Breast epithelium (tissue), 4 donors: ENCODE data around the gene TLCD1. TPM values are rescaled to one million over a fixed set of nuclear protein-coding genes. Genes with fewer than 3 reads are reported as not detected.
A peak's percentile ranks its signal among the peaks of the same experiment; 100 is the strongest.

ENCODE experiments used
- DNase-seq, 2 donors: peaks; one replicate each; pipeline ENCODE4 v3.0.0-alpha.2; 2019; ENCODE audit warnings: low spot score in 2 of 2
- H3K27ac ChIP-seq, 2 donors: fragments of 200-600 bp; sonication (generic) in 1 of 2; one replicate each; pipeline ENCODE4 v1.5.1; 2016 to 2019; ENCODE audit warnings: mild to moderate bottlenecking in 1 of 2
- H3K27me3 ChIP-seq, 2 donors: fragments of 200-600 bp; sonication (generic) in 1 of 2; one replicate each; pipeline versions ENCODE4 v1.5.1 to v1.6.0; 2017 to 2019; ENCODE audit warnings: control low read depth in 1 of 2, mild to moderate bottlenecking in 1 of 2
- H3K36me3 ChIP-seq: fragments of 200-600 bp; one replicate; pipeline ENCODE4 v1.5.1; 2019
- H3K4me1 ChIP-seq, 2 donors: fragments of 200-600 bp; sonication (generic); one replicate each; pipeline ENCODE4 v1.5.1; 2016 to 2019; ENCODE audit warnings: control low read depth in 1 of 2
- H3K4me3 ChIP-seq, 3 donors: fragments of 200-600 bp; sonication (generic); 1 replicate in 2 of 3; 2 replicates in 1 of 3; pipeline ENCODE4 v1.5.1; 2016 to 2019; ENCODE audit warnings: mild to moderate bottlenecking in 3 of 3, moderate library complexity in 2 of 3
- H3K9me3 ChIP-seq, 2 donors: fragments of 200-600 bp; sonication (generic) in 1 of 2; one replicate each; pipeline ENCODE4 v1.5.1; 2016 to 2019; ENCODE audit warnings: control low read depth in 1 of 2
- CTCF ChIP-seq, 3 donors: fragments of 450-650 bp; IDR thresholded peaks; one replicate each; pipeline ENCODE4 v1.5.1; 2016 to 2017; ENCODE audit warnings: antibody characterized with exemption in 3 of 3, mild to moderate bottlenecking in 3 of 3, moderate library complexity in 3 of 3
- POLR2A ChIP-seq: fragments of 450-650 bp; IDR thresholded peaks from one replicate; pipeline ENCODE4 v1.6.1; 2016; ENCODE audit warnings: antibody characterized with exemption, mild to moderate bottlenecking, moderate library complexity
- POLR2AphosphoS5 ChIP-seq, 3 donors: sonication (generic); formaldehyde crosslinking; IDR thresholded peaks; one replicate each; pipeline ENCODE4 v1.6.1; 2017; ENCODE audit warnings: antibody characterized with exemption in 3 of 3
- intact Hi-C: fragments of 100-400 bp; cut with DNase I; formaldehyde crosslinking; loops from one replicate; pipeline ENCODE4 v1.15.1; 2023; ENCODE audit warnings: low total_unique reads
- total RNA-seq, 3 donors: library from RNA; depleted of rRNA; stranded (reverse); fragments of >200 nt; gene quantifications; one replicate each; pipeline ENCODE4 v1.1.0, GENCODE V29; 2016

The TLCD1 gene
- total RNA-seq, 3 donors from 2014 or later, result 2.4 to 8.3 (median 3.9) TPM

- H3K4me1 ChIP-seq, result peaks cover 16 to 27% of the 10 kb centered on the region in 2 donors
- no peaks in the 10 kb centered on the region for H3K27me3 ChIP-seq
- no peak for TF ChIP-seq POLR2AphosphoS5 (IDR thresholded peaks at IDR 0.05)
- no peak for DNase-seq
- H3K9me3 ChIP-seq, result no peaks in the 10 kb centered on the region
- H3K4me3 ChIP-seq, result peak overlapping the region in 1 of 3 donors; percentile 2
- H3K36me3 ChIP-seq, result no peaks in the 10 kb centered on the region
- H3K27ac ChIP-seq, result peak overlapping the region; percentile 78 to 100
- intact Hi-C loops, result loop anchor here (10.0 kb wide), 1 partner anchor 155 kb away; the partner anchor contains the start of gene DHRS13
Observed at GRCh38 chr17:28749516-28750177, 23.6 kb upstream of the TLCD1 start.

GRCh38 chr17:28748852-28749515, 23.0 kb upstream of the TLCD1 start:
- H3K36me3 ChIP-seq, result no peaks in the 10 kb centered on the region
- peak overlapping the region in 1 of 3 donors; percentile 2 for H3K4me3 ChIP-seq
- TF ChIP-seq POLR2A (no peak), CTCF (IDR thresholded peaks at IDR 0.05) (no peak), POLR2AphosphoS5 (IDR thresholded peaks at IDR 0.05) (no peak)
- peaks cover 16 to 27% of the 10 kb centered on the region in 2 donors for H3K4me1 ChIP-seq
- no peaks in the 10 kb centered on the region for H3K9me3 ChIP-seq
- H3K27me3 ChIP-seq, result no peaks in the 10 kb centered on the region
- intact Hi-C loops, result loop anchor here (10.0 kb wide), 1 partner anchor 156 kb away; the partner anchor contains the start of gene DHRS13
- H3K27ac ChIP-seq, result peak overlapping the region; percentile 78 to 100
- DNase-seq, result no peak

- H3K4me1 ChIP-seq, result peaks cover 16 to 27% of the 10 kb centered on the region in 2 donors
- DNase-seq, result no peak
- no peaks in the 10 kb centered on the region for H3K27me3 ChIP-seq
- TF ChIP-seq CTCF (IDR thresholded peaks at IDR 0.05) (no peak), POLR2AphosphoS5 (IDR thresholded peaks at IDR 0.05) (no peak), POLR2A (no peak)
- no peaks in the 10 kb centered on the region for H3K36me3 ChIP-seq
- H3K27ac ChIP-seq, result peak overlapping the region; percentile 78 to 100
- intact Hi-C loops, result loop anchor here (10.0 kb wide), 1 partner anchor 157 kb away; the partner anchor contains the start of gene DHRS13
- H3K9me3 ChIP-seq, result no peaks in the 10 kb centered on the region
- peak overlapping the region in 2 of 3 donors; percentile 14 to 99 for H3K4me3 ChIP-seq
Observed at GRCh38 chr17:28747801-28748750, 22.0 kb upstream of the TLCD1 start.

DNA sequence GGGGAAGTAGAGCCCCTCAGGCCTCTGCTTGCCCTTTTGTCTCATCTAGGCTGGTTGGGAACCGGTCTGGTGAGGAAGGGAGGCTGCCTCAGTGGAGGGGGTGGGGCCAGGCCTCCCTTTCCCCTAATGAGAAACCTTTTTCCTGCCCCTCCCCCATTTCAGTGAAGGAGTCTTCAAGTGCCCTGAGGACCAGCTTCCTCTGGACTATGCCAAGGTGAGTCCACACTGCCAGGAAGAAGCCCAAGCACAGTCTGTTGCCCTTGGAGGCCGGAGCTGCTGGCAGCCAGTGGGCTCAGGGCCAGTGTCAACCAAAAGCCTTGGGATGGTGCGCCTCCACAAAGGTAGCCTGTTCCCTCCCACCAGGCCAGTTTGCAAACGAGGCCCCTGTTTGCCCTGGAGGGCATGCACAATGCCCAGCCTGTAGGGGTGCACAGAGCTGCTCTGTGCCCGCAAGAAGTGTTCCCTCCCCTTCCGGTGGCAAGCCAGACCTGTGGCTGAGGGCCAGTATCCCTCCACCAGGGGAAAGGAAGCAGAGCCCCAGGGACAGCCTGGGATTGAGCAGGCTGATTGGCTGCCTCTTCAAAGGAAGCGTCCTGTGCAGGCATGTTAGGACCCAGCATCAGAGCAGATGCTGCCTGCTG, 21.1 kb upstream of the TLCD1 start:
- intact Hi-C loops, result loop anchor here (10.0 kb wide), 1 partner anchor 158 kb away; the partner anchor contains the start of gene DHRS13
- H3K4me3 ChIP-seq, result peak overlapping the region in 2 of 3 donors; percentile 90 to 99
- peak; percentile 37 to 65 (median 40) for TF ChIP-seq POLR2AphosphoS5 (IDR thresholded peaks at IDR 0.05)
- TF ChIP-seq CTCF (IDR thresholded peaks at IDR 0.05), result peak in 2 of 3 donors; percentile 18 to 26
- no peak for TF ChIP-seq POLR2A
- peak overlapping the region; percentile 99 to 100 for H3K27ac ChIP-seq
- no peaks in the 10 kb centered on the region for H3K27me3 ChIP-seq
- peak; percentile 93 to 95 for DNase-seq
- H3K36me3 ChIP-seq, result no peaks in the 10 kb centered on the region
- H3K4me1 ChIP-seq, result peaks cover 16 to 27% of the 10 kb centered on the region in 2 donors
- H3K9me3 ChIP-seq, result no peaks in the 10 kb centered on the region

DNA sequence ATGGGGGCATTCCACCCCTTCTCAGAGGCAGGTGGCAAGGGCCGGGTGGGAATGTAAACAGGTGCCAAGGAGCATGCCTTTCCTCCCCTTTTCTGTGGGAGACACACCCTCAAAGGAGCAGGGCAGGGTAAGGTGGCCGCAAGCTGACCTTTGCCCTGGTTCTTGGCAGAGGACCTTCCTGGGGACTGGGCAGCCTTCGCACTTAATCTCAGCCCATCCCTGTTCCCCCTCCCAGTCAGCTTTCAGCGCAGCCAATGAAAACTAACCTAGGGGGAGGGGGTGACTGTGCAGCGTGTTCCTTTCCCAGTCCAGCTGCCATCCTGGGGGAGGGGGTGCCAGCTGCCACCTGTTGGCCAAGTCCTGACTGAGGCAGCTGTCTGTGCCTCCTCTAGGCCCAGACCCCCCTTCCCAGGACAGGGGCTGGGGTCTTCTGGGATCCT, 20.6 kb upstream of the TLCD1 start:
- Histone ChIP-seq H3K27ac (peak overlapping the region; percentile 99 to 100), H3K4me1 (peaks cover 16 to 27% of the 10 kb centered on the region in 2 donors), H3K4me3 (peak overlapping the region in 2 of 3 donors; percentile 90 to 99), H3K9me3 (no peaks in the 10 kb centered on the region), H3K36me3 (no peaks in the 10 kb centered on the region), H3K27me3 (no peaks in the 10 kb centered on the region)
- TF ChIP-seq POLR2AphosphoS5 (IDR thresholded peaks at IDR 0.05), result no peak
- TF ChIP-seq CTCF (IDR thresholded peaks at IDR 0.05), result no peak
- TF ChIP-seq POLR2A, result no peak
- DNase-seq, result no peak
- intact Hi-C loops, result loop anchor here (10.0 kb wide), 1 partner anchor 158 kb away; the partner anchor contains the start of gene DHRS13
